MM.1S (cell line): ENCODE data around the gene CENPL.

Source experiments
- DNase-seq: peaks from one replicate; pipeline ENCODE4 v3.0.0-alpha.2; 2015
- H2AFZ ChIP-seq: fragments of 300-600 bp; sonication (generic); 2 replicates; pipeline ENCODE4 v1.6.0; 2016; ENCODE audit warnings: antibody characterized with exemption, low read length
- H3F3A ChIP-seq: fragments of 300-600 bp; sonication (generic); 2 replicates; pipeline ENCODE4 v1.6.1; 2016; ENCODE audit warnings: mild to moderate bottlenecking, antibody characterized with exemption, low read length, moderate library complexity, mixed read lengths; ENCODE audit not compliant: insufficient read depth
- H3K27ac ChIP-seq: fragments of 300-600 bp; sonication (generic); 2 replicates; pipeline ENCODE4 v1.5.1; 2016; ENCODE audit warnings: mild to moderate bottlenecking, low read length
- H3K27me3 ChIP-seq: fragments of 300-600 bp; sonication (generic); replicated peaks from 2 replicates; pipeline ENCODE4 v1.6.0; 2016; ENCODE audit warnings: low read length; ENCODE audit not compliant: insufficient read depth
- H3K36me3 ChIP-seq: fragments of 300-600 bp; sonication (generic); replicated peaks from 2 replicates; pipeline ENCODE4 v1.6.1; 2016; ENCODE audit warnings: mild to moderate bottlenecking, low read length, mixed read lengths; ENCODE audit not compliant: insufficient read depth
- H3K4me1 ChIP-seq: fragments of 300-600 bp; sonication (generic); 2 replicates; pipeline ENCODE4 v1.6.1; 2016; ENCODE audit warnings: low read length, mixed read lengths
- H3K4me2 ChIP-seq: fragments of 300-600 bp; sonication (generic); 2 replicates; pipeline ENCODE4 v1.6.0; 2016; ENCODE audit warnings: low read depth, low read length
- H3K4me3 ChIP-seq: fragments of 300-600 bp; sonication (generic); 2 replicates; pipeline ENCODE4 v1.5.1; 2016; ENCODE audit warnings: low read length, mixed read lengths
- H3K79me2 ChIP-seq: fragments of 300-600 bp; sonication (generic); 2 replicates; pipeline ENCODE4 v1.6.1; 2016; ENCODE audit warnings: mixed run types, low read length, mixed read lengths
- H3K9ac ChIP-seq: fragments of 300-600 bp; sonication (generic); 2 replicates; pipeline ENCODE4 v1.6.1; 2016; ENCODE audit warnings: low read length, mixed read lengths
- H3K9me2 ChIP-seq: fragments of 300-600 bp; sonication (generic); replicated peaks from 2 replicates; pipeline ENCODE4 v1.6.1; 2016; ENCODE audit warnings: mild to moderate bottlenecking, low read length, mixed read lengths; ENCODE audit not compliant: insufficient read depth
- H3K9me3 ChIP-seq: fragments of 300-600 bp; sonication (generic); replicated peaks from 2 replicates; pipeline ENCODE4 v1.6.1; 2016; ENCODE audit warnings: mild to moderate bottlenecking, low read length, mixed read lengths; ENCODE audit not compliant: insufficient read depth
- H4K20me1 ChIP-seq: fragments of 300-600 bp; sonication (generic); 2 replicates; pipeline ENCODE4 v1.6.1; 2016; ENCODE audit warnings: mild to moderate bottlenecking, low read length, moderate library complexity, mixed read lengths; ENCODE audit not compliant: insufficient read depth
- CTCF ChIP-seq: fragments of 300-600 bp; sonication (generic); IDR thresholded peaks from 2 replicates; pipeline ENCODE4 v1.5.1; 2016; ENCODE audit warnings: antibody characterized with exemption, low read length, mixed read lengths
- EZH2 ChIP-seq: fragments of 300-600 bp; sonication (generic); optimal IDR thresholded peaks from 2 replicates; pipeline ENCODE3; 2017; ENCODE audit warnings: low read depth, mild to moderate bottlenecking, antibody characterized with exemption, low read length, mixed read lengths
- EZH2phosphoT487 ChIP-seq: fragments of 300-600 bp; sonication (generic); IDR thresholded peaks from 2 replicates; pipeline ENCODE4 v1.6.1; 2018; ENCODE audit warnings: antibody characterized with exemption, low read length

Gene CENPL

DNA sequence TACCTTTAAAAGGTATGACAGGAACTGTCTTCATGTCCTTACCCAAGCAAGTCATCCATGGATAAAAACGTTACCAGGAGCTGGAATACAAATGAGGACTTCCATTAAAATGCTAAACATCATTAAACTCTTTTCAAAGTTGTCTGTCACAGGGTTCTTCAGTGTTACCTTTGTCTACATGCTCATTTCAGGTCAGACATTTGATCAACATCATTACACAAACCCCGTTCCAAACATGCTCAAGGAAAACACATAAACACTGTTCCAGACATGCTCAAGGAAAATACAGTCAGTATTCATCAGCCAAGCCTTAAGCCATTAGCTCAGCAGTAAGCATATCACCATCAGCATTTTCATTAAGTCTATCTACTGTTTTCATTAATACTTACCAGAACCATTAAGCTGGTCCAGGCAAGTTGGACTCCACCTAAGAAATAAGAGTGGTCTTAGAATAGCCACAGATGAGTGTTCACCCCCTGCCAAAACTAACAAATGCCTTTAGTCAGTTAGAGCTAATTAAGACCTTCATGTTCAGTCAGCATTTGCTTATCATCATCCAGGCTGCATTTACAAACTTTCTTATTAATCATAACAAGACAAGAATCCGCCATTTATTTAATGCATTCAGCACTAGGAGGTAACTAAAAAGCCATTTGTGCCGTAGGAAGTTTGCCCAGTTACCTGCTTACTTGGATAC lies 40.9 kb upstream of the CENPL start:
- Histone ChIP-seq H3K27ac (peak overlapping the region; percentile 86; the same call in 1 of the 2 replicates), H3K79me2 (peaks cover 38% of the 10 kb centered on the region), H3K4me3 (peak overlapping the region; percentile 90), H3K9me2 (no peaks in the 10 kb centered on the region), H3K9me3 (no peaks in the 10 kb centered on the region), H3K27me3 (no peaks in the 10 kb centered on the region), H2AFZ (no peak overlapping the region), H3F3A (peaks cover 78% of the 10 kb centered on the region), H3K36me3 (peaks cover 31% of the 10 kb centered on the region), H3K9ac (peak overlapping the region; percentile 83; the same call in 1 of the 2 replicates), H4K20me1 (peaks cover 44% of the 10 kb centered on the region), H3K4me1 (peaks cover 43% of the 10 kb centered on the region), H3K4me2 (peak overlapping the region; percentile 77)
- DNase-seq: no peak
- TF ChIP-seq CTCF: no peak
- no peak for TF ChIP-seq EZH2
- no peak for TF ChIP-seq EZH2phosphoT487

- no peak overlapping the region for H2AFZ ChIP-seq
- no peak overlapping the region for H3K4me3 ChIP-seq
- H3K36me3 ChIP-seq: peaks cover 31% of the 10 kb centered on the region
- no peaks in the 10 kb centered on the region for H3K9me3 ChIP-seq
- peak overlapping the region; percentile 86; the same call in 1 of the 2 replicates for H3K27ac ChIP-seq
- peaks cover 44% of the 10 kb centered on the region for H4K20me1 ChIP-seq
- TF ChIP-seq EZH2 (no peak), EZH2phosphoT487 (no peak), CTCF (no peak)
- DNase-seq: no peak
- H3K9ac ChIP-seq: no peak overlapping the region
- H3K4me1 ChIP-seq: peaks cover 39% of the 10 kb centered on the region
- H3F3A ChIP-seq: peaks cover 85% of the 10 kb centered on the region
- peak overlapping the region; percentile 77; the same call in 1 of the 2 replicates for H3K4me2 ChIP-seq
- no peaks in the 10 kb centered on the region for H3K27me3 ChIP-seq
- H3K9me2 ChIP-seq: no peaks in the 10 kb centered on the region
- H3K79me2 ChIP-seq: peaks cover 38% of the 10 kb centered on the region
Observed at GRCh38 chr1:173864179-173864867, 39.6 kb upstream of the CENPL start.

- peak overlapping the region; percentile 26; the same call in 1 of the 2 replicates for H3K27ac ChIP-seq
- no peak for DNase-seq
- no peaks in the 10 kb centered on the region for H3K9me3 ChIP-seq
- H2AFZ ChIP-seq: no peak overlapping the region
- TF ChIP-seq EZH2phosphoT487 (no peak), EZH2 (no peak), CTCF (no peak)
- peaks cover 77% of the 10 kb centered on the region for H3F3A ChIP-seq
- H3K4me1 ChIP-seq: peaks cover 35% of the 10 kb centered on the region
- peaks cover 38% of the 10 kb centered on the region for H3K79me2 ChIP-seq
- peaks cover 31% of the 10 kb centered on the region for H3K36me3 ChIP-seq
- no peaks in the 10 kb centered on the region for H3K27me3 ChIP-seq
- H3K4me2 ChIP-seq: peak overlapping the region; percentile 77; the same call in 1 of the 2 replicates
- no peaks in the 10 kb centered on the region for H3K9me2 ChIP-seq
- no peak overlapping the region for H3K4me3 ChIP-seq
- H4K20me1 ChIP-seq: peaks cover 44% of the 10 kb centered on the region
- no peak overlapping the region for H3K9ac ChIP-seq
Observed at GRCh38 chr1:173863224-173864161, 38.8 kb upstream of the CENPL start.
